Breast epithelium (tissue), 3 donors: ENCODE measurements around the gene PDHX.

Source experiments
- POLR2A ChIP-seq: fragments of 450-650 bp; IDR thresholded peaks from one replicate; pipeline ENCODE4 v1.6.1; 2016; ENCODE audit warnings: antibody characterized with exemption, mild to moderate bottlenecking, moderate library complexity
- TF ChIP-seq, protein P1 (sequence below), 3 donors: fragments of 450-650 bp; IDR thresholded peaks; one replicate each; pipeline ENCODE4 v1.5.1; 2016 to 2017; ENCODE audit warnings: antibody characterized with exemption in 3 of 3, mild to moderate bottlenecking in 3 of 3, moderate library complexity in 3 of 3

DNA sequence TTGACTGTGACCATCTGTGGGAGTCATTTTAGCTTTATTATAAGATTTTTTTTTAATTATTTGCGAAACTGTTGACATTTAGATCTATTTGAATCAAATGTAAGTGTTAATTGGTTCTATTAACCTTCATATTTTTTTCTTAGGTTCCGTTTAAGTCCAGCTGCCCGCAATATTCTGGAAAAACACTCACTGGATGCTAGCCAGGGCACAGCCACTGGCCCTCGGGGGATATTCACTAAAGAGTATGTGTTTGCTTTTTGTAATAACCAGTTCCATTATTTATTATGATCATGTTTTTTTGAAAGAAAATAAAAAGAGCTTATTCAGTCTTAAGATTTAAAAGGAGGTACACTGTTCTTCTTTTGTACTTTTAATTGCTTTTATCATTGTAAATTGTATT is 43.9 kb downstream of the PDHX start:
- TF ChIP-seq, protein P1, sequence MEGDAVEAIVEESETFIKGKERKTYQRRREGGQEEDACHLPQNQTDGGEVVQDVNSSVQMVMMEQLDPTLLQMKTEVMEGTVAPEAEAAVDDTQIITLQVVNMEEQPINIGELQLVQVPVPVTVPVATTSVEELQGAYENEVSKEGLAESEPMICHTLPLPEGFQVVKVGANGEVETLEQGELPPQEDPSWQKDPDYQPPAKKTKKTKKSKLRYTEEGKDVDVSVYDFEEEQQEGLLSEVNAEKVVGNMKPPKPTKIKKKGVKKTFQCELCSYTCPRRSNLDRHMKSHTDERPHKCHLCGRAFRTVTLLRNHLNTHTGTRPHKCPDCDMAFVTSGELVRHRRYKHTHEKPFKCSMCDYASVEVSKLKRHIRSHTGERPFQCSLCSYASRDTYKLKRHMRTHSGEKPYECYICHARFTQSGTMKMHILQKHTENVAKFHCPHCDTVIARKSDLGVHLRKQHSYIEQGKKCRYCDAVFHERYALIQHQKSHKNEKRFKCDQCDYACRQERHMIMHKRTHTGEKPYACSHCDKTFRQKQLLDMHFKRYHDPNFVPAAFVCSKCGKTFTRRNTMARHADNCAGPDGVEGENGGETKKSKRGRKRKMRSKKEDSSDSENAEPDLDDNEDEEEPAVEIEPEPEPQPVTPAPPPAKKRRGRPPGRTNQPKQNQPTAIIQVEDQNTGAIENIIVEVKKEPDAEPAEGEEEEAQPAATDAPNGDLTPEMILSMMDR (IDR thresholded peaks at IDR 0.05), result no peak
- no peak for TF ChIP-seq POLR2A
